NCI-H226 (cell line): ENCODE data around the gene LIX1.
A peak's percentile ranks its signal among the peaks of the same experiment; 100 is the strongest.
"Not testable (repeated sequence)": the region's sequence is repeated elsewhere in the genome, so short reads cannot be mapped to it uniquely, and the experiment has no call there.

Experiments
- DNase-seq: peaks from one replicate; pipeline ENCODE4 v3.0.0-alpha.2; 2015

LIX1 gene

GRCh38 chr5:97142521-97143254, at the start of gene LIX1:
Gene LIX1, minus strand, starts transcription at chr5:97142611. Its CDS starts 35 bp downstream, at chr5:97142576.
- no peak for DNase-seq

GRCh38 chr5:97191893-97192292, 49.5 kb upstream of the LIX1 start:
- DNase-seq, result no peak

GRCh38 chr5:97189523-97189922, 47.1 kb upstream of the LIX1 start:
- not testable (repeated sequence) for DNase-seq

GRCh38 chr5:97183930-97184213, 41.5 kb upstream of the LIX1 start:
- DNase-seq, result no peak

- peak; percentile 91 for DNase-seq
Observed at GRCh38 chr5:97183100-97183929, 40.9 kb upstream of the LIX1 start, which contains the start of gene RIOK2. Gene RIOK2, minus strand, starts transcription at chr5:97183247. Its CDS starts 56 bp downstream, at chr5:97183191.

- no peak for DNase-seq
Observed at GRCh38 chr5:97182571-97183099, 40.2 kb upstream of the LIX1 start.

GRCh38 chr5:97181856-97182545, 39.6 kb upstream of the LIX1 start:
- DNase-seq, result peak; percentile 34

GRCh38 chr5:97179457-97179856, 37.0 kb upstream of the LIX1 start:
- DNase-seq, result not testable (repeated sequence)

GRCh38 chr5:97172227-97172626, 29.8 kb upstream of the LIX1 start:
- DNase-seq, result no peak

- no peak for DNase-seq
Observed at GRCh38 chr5:97171703-97172102, 29.3 kb upstream of the LIX1 start.

- DNase-seq, result no peak
Observed at GRCh38 chr5:97167435-97167834, 25.0 kb upstream of the LIX1 start.

- no peak for DNase-seq
Observed at GRCh38 chr5:97165726-97166125, 23.3 kb upstream of the LIX1 start.

- DNase-seq, result no peak
Observed at GRCh38 chr5:97164846-97165245, 22.4 kb upstream of the LIX1 start.

GRCh38 chr5:97163790-97164285, 21.4 kb upstream of the LIX1 start:
- no peak for DNase-seq

- DNase-seq, result no peak
Observed at GRCh38 chr5:97163360-97163764, 21.0 kb upstream of the LIX1 start.

- peak; percentile 42 for DNase-seq
Observed at GRCh38 chr5:97162045-97162444, 19.6 kb upstream of the LIX1 start.

GRCh38 chr5:97157689-97158088, 15.3 kb upstream of the LIX1 start:
- DNase-seq, result no peak

GRCh38 chr5:97151370-97151769, 9.0 kb upstream of the LIX1 start:
- no peak for DNase-seq

GRCh38 chr5:97150401-97150800, 8.0 kb upstream of the LIX1 start:
- DNase-seq, result no peak

- no peak for DNase-seq
Observed at GRCh38 chr5:97149709-97150108, 7.3 kb upstream of the LIX1 start.

- no peak for DNase-seq
Observed at GRCh38 chr5:97148288-97148687, 5.9 kb upstream of the LIX1 start.

GRCh38 chr5:97143704-97144103, 1.3 kb upstream of the LIX1 start:
- no peak for DNase-seq

- no peak for DNase-seq
Observed at GRCh38 chr5:97141539-97141938, 872 bp downstream of the LIX1 start.
